Frontal cortex (tissue), 4 donors: ENCODE data around the gene KIR2DL4. TPM values are rescaled to one million over a fixed set of nuclear protein-coding genes. Genes with fewer than 3 reads are reported as not detected.
"Not testable (repeated sequence)": the region's sequence is repeated elsewhere in the genome, so short reads cannot be mapped to it uniquely, and the experiment has no call there.

Source experiments
- DNase-seq, 2 donors: peaks; one replicate each; pipeline ENCODE4 v3.0.0; 2012; ENCODE audit warnings: low spot score in 2 of 2
- FAIRE-seq: peaks from 2 replicates; lab custom pipeline; 2012; peaks lifted over from hg19 to GRCh38; lab: Jason Lieb, UNC
- total RNA-seq: library from RNA; depleted of rRNA; stranded (reverse); fragments of >200 nt; gene quantifications from one replicate; pipeline ENCODE4 v1.2.3, GENCODE V29; 2014
- donor health status: control.
- donor health status: control.
- donor health status: control.

The KIR2DL4 gene
- total RNA-seq: not detected

DNA sequence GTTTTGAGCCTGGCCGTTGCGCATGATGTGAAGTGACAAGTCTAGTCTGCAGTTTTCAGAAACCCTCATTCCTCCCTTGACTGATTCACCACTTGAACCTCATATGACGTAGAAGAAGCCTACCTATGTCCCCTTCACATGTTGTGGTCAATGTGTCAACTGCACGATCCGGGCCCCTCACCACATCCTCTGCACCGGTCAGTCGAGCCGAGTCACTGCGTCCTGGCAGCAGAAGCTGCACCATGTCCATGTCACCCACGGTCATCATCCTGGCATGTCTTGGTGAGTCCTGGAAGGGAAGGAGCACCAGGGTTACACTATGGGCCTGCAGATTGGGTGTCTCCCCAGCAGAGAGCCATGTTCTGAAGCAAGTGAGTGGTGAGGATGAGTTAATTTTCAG, at the start of gene KIR2DL4:
TSS of gene KIR2DL4 (plus strand) at position 201 of the 400 bp plus-strand sequence. CDS start at position 243, 42 bp downstream.
- DNase-seq: no peak

DNA sequence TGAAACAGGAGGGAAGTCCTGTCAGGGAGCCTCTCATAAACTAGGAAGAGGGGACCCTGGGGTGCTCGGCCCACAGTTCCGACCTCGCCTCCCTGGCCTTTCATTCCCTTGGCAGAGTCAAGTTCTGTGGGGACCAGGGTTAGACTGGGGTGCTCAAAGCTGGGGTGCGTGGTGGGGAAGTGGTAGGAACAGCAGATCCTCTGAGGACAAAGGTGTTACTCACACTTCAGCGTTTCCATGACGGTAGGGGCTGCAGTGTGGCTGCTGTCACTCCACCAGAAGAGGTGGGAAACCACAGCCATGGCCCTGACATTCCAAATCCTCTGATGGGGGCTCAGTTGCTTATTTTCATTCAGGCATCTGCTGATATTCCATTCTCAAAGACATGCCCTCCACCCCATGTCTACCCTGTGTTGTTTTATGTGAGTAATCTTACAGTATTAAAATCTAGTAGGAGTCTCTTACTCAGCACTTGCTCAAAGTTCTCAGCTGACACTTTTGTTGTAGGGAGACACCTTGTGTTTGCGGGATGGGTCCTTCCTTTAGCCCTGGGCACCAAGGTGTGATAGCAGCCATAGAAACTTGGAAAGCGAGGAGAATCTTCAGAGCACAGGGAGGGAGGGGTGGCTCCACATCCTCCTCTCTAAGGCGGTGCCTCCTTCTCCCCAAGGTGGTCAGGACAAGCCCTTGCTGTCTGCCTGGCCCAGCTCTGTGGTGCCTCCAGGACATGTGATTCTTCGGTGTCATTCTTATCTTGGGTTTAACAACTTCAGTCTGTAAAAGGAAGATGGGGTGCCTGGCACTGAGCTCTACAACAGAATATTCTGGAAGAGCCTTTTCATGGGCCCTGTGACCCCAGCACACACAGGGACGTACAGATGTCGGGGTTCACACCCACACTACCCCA, 47.0 kb upstream of the KIR2DL4 start:
- not testable (repeated sequence) for DNase-seq, FAIRE-seq

More for the DNA sequence above, at the start of gene KIR2DL4:
- no peak for FAIRE-seq

DNA sequence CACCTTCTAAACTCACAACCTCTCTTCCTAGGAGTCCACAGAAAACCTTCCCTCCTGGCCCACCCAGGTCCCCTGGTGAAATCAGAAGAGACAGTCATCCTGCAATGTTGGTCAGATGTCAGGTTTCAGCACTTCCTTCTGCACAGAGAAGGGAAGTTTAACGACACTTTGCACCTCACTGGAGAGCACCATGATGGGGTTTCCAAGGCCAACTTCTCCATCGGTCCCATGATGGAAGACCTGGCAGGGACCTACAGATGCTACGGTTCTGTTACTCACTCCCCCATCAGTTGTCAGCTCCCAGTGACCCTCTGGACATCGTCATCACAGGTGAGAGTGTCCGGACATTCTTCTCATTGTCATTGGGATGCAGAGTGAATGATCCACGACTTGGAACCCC, 44.8 kb upstream of the KIR2DL4 start:
- DNase-seq, FAIRE-seq: not testable (repeated sequence)

DNA sequence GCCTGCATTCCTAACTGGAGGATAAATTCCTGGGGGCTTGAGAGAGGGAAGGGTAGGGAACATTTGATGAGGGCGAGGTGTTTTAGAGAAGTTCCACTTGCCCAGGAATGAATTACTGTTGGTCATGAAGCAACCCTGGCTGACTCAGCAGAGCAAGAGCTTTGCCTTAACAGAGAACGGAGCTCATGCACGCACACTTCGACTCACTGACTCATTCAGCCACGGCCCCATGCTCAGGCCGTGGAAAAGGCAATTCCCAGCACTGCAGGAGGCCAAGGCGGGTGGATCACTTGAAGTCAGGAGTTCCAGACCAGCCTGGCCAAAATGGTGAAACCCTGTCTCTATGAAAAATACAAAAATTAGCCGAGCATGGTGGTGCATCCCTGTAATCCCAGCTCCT, 39.2 kb upstream of the KIR2DL4 start:
- FAIRE-seq, DNase-seq: not testable (repeated sequence)

DNA sequence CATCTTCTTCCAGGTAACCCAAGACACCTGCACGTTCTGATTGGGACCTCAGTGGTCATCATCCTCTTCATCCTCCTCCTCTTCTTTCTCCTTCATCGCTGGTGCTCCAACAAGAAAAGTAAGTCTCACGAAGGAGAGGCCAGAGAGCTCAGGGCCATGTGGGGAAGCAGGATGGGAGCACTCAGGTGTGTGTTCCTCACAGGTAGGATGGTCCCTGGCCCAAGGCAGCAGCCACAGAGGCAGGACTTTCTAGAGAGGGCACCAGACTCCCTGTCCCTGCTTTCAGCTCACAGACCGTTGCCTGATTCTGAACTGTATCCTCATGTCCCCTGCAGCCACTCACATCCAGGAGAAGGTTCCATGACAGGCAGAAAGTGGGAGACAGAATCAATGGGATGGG, 36.9 kb upstream of the KIR2DL4 start:
- DNase-seq, FAIRE-seq: not testable (repeated sequence)

DNA sequence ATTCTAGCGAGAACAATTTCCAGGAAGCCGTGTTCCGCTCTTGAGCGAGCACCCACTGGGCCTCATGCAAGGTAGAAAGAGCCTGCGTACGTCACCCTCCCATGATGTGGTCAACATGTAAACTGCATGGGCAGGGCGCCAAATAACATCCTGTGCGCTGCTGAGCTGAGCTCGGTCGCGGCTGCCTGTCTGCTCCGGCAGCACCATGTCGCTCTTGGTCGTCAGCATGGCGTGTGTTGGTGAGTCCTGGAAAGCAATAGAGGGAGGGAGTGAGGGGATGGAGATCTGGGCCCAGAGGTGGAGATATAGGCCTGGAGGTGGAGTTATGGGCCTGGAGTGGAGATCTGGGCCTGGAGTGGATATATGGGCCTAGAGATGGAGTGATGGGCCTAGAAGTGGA, 33.8 kb upstream of the KIR2DL4 start, which contains the start of gene KIR2DL1:
TSS of gene KIR2DL1 (plus strand) at position 148 of the 400 bp plus-strand sequence. CDS start at position 206, 58 bp downstream.
- not testable (repeated sequence) for DNase-seq, FAIRE-seq

DNA sequence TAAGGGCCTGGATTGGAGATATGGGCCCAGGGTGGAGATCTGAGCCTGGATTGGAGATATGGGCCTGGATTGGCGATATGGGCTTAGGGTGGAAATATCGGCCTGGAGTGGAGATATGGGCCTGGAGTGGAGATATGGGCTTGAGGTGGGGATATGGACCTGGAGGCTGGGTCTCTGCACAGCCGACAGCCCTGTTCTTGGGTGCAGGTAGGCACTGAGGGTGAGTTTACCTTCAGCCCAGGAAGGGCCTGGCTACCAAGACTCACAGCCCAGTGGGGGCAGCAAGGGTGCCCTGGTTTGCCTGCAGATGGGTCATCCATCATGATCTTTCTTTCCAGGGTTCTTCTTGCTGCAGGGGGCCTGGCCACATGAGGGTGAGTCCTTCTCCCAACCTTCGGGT, 32.9 kb upstream of the KIR2DL4 start:
- not testable (repeated sequence) for DNase-seq, FAIRE-seq

DNA sequence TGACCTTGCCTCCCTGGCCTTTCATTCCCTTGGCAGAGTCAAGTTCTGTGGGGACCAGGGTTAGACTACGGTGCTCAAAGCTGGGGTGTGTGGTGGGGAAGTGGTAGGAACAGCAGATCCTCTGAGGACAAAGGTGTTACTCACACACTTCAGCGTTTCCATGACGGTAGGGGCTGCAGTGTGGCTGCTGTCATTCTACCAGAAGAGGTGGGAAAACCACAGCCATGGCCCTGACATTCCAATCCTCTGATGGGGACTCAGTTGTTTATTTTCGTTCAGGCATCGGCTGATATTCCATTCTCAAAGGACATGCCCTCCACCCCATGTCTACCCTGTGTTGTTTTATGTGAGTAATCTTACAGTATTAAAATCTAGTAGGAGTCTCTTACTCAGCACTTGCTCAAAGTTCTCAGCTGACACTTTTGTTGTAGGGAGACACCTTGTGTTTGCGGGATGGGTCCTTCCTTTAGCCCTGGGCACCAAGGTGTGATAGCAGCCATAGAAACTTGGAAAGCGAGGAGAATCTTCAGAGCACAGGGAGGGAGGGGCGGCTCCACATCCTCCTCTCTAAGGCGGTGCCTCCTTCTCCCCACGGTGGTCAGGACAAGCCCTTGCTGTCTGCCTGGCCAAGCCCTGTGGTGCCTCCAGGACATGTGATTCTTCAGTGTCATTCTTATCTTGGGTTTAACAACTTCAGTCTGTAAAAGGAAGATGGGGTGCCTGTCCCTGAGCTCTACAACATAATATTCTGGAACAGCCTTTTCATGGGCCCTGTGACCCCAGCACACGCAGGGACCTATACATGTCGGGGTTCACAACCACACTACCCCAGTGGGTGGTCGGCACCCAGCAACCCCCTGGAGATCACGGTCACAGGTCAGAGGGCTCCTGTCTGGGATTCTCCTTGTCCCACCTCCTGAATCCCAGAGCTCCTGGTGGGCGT, 32.1 kb upstream of the KIR2DL4 start:
- not testable (repeated sequence) for FAIRE-seq, DNase-seq

DNA sequence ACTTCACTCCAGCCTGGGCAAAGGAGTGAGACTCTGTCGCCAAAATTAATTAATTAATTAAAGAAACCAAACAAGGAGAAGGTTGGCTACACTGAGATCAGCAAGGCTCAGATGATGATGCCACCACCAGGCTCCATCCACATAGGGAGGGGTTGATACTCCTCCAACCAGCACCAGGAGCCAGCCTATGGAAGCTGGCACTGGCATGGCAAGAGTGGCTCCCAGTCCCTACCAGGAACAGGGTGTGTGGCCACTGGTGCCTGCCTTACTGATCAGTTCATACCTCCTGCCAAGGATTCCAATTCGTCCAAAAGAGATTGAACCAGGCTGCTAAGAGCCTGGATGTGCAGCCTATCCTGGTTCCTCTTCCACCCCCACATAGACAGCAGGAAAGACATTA, 30.7 kb upstream of the KIR2DL4 start:
- FAIRE-seq, DNase-seq: not testable (repeated sequence)

DNA sequence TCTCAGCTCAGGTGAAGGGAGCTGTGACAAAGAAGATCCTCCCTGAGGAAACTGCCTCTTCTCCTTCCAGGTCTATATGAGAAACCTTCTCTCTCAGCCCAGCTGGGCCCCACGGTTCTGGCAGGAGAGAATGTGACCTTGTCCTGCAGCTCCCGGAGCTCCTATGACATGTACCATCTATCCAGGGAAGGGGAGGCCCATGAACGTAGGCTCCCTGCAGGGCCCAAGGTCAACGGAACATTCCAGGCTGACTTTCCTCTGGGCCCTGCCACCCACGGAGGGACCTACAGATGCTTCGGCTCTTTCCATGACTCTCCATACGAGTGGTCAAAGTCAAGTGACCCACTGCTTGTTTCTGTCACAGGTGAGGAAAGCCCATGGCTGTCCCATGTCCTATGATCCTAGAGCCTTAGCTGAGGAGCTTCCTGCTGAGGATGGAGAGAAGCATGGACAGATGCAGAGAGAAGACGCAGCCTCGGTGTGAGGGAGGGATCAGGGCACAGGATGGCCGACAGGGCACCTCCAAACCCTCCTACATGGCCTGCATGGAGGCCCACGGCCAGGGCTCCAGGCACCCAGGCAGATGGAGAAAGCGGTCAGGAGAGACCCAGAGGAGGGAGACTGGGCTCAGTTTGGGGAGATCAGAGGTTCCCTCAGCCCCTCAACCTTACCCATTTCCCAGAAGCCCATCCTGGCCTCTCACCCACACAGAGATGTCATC, 28.2 kb upstream of the KIR2DL4 start:
- not testable (repeated sequence) for FAIRE-seq, DNase-seq

DNA sequence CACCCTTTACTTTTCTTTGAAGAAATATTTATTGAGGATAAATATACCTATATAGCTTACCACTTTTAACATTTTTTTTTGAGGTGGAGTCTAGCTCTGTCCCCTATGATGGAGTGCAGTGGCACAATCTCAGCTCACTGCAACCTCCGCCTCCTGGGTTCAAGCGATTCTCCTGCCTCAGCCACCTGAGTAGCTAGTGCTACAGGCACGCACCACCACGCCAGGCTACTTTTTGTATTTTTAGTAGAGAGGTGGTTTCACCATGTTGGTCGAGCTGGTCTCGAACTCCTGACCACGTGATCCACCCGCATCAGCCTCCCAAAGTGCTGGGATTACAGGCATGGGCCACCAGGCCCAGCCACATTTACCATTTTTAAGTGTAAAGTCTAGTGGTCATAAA, 27.6 kb upstream of the KIR2DL4 start:
- DNase-seq, FAIRE-seq: not testable (repeated sequence)

DNA sequence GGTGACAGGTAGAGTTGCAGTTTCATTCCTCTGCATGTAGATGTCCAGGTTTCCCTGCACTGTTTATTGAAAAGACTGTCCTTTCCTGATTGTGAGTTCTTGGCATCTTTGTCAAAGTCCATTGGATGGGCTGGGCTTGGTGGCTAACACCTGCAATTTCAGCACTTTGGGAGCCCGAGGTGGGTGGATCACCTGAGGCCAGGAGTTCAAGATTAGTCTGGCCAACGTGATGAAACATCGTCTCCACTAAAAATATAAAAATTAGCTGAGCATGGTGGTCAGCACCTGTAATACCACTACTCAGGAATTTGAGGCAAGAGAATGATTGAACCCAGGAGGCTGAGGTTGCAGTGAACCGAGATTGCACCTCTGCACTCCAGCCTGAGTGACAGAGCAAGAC, 25.6 kb upstream of the KIR2DL4 start:
- FAIRE-seq, DNase-seq: not testable (repeated sequence)

DNA sequence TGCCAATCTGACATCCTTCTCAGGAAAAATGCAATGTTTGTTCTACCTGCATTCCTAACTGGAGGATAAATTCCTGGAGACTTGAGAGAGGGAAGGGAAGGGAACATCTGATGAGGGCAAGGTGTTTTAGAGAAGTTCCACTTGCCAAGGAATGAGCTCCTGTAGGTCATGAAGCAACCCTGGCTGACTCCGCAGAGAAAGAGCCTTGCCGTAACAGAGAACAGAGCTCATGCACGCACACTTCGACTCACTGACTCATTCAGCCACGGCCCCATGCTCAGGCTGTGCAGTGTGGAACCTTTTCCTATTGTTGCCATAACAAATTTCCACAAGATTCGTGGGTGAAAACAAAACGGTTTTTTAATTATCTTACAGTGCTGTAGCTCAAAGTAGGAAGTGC, 24.5 kb upstream of the KIR2DL4 start:
- FAIRE-seq, DNase-seq: not testable (repeated sequence)

DNA sequence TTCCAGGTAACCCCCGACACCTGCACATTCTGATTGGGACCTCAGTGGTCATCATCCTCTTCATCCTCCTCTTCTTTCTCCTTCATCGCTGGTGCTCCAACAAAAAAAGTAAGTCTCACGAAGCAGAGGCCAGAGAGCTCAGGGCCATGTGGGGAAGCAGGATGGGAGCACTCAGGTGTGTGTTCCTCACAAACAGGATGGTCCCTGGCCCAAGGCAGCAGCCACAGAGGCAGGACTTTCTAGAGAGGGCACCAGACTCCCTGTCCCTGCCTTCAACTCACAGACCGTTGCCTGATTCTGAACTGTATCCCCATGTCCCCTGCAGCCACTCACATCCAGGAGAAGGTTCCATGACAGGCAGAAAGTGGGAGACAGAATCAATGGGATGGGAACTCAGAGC, 20.5 kb upstream of the KIR2DL4 start:
- DNase-seq, FAIRE-seq: not testable (repeated sequence)

DNA sequence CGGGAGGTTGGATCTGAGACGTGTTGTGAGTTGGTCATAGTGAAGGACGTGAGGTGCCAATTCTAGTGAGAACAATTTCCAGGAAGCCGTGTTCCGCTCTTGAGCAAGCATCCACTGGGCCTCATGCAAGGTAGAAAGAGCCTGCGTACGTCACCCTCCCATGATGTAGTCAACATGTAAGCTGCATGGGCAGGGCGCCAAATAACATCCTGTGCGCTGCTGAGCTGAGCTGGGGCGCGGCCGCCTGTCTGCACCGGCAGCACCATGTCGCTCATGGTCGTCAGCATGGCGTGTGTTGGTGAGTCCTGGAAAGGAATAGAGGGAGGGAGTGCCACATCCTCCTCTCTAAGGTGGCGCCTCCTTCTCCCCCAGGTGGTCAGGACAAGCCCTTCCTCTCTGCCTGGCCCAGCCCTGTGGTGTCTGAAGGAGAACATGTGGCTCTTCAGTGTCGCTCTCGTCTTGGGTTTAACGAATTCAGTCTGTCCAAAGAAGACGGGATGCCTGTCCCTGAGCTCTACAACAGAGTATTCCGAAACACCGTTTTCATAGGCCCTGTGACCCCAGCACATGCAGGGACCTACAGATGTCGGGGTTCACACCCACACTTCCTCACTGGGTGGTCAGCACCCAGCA, 17.2 kb upstream of the KIR2DL4 start:
- DNase-seq, FAIRE-seq: not testable (repeated sequence)

DNA sequence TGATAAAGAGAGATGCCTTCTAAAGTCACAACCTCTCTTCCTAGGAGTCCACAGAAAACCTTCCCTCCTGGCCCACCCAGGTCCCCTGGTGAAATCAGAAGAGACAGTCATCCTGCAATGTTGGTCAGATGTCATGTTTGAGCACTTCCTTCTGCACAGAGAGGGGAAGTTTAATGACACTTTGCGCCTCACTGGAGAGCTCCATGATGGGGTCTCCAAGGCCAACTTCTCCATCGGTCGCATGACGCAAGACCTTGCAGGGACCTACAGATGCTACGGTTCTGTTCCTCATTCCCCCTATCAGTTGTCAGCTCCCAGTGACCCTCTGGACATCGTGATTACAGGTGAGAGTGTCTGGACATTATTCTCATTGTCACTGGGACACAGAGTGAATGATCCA, 15.3 kb upstream of the KIR2DL4 start:
- not testable (repeated sequence) for DNase-seq, FAIRE-seq

DNA sequence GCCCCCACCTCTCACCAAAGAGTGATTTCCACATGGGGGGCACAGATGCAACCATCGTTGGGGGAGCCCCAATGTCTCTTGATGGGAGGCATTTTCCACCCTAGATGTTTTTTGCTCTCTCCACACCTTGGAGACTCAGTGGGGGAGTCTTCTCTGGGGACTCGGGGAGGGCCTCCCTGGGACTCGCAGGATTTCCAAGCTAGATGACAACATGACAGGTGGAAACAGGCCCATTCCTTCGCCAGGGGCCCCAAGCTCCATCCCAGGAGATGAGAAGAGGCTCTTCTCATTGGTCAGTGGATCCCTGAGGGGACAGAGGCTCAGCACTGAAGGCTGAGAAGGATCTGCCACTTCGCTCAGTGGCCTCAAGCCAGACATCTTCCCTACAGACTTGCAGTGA, 12.7 kb upstream of the KIR2DL4 start:
- no peak for FAIRE-seq

DNA sequence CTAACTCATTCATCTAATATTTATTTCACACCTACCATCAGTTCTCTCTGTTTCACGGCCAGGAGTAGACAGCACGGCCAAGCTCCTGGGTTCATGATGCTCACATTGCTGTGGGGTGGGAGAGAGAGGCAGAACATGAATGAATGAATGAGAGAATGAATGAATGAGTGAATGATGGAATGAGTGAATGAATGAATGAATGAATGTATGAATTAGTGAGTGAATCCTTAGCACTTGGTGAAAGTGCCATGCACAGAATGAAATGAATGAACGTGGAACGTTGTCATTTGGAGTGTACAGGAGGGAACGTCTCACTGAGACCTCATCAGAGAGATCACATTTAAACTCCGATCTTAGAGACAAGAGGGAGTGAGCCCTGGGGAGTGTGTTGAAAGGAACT, 11.9 kb upstream of the KIR2DL4 start:
- FAIRE-seq (no peak), DNase-seq (no peak)

More for the DNA sequence above, 12.7 kb upstream of the KIR2DL4 start:
- no peak for DNase-seq

DNA sequence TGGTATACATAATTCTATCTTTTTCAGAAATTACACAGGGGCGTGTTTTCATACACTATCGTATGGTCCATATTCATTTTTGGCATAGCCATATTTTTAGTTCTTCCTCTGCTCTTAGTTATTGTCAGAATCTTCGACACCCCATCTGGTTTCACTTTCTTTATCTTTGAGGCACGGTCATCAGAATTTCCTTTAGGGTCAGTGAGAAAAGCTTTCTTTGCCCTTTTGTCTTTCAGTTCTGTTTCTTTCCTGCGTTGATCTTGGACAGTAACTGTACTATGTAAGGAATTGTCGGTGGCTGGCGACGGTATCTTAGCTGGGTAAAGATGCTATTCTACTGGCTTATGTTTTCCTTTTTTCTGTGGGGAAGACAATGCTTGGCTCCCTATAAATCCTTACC, 10.6 kb upstream of the KIR2DL4 start:
- no peak for FAIRE-seq
- DNase-seq: no peak
